ENCODE measurements around the gene BTBD19.
"Not testable (repeated sequence)": the region's sequence is repeated elsewhere in the genome, so short reads cannot be mapped to it uniquely, and the experiment has no call there.

Gene BTBD19

DNA sequence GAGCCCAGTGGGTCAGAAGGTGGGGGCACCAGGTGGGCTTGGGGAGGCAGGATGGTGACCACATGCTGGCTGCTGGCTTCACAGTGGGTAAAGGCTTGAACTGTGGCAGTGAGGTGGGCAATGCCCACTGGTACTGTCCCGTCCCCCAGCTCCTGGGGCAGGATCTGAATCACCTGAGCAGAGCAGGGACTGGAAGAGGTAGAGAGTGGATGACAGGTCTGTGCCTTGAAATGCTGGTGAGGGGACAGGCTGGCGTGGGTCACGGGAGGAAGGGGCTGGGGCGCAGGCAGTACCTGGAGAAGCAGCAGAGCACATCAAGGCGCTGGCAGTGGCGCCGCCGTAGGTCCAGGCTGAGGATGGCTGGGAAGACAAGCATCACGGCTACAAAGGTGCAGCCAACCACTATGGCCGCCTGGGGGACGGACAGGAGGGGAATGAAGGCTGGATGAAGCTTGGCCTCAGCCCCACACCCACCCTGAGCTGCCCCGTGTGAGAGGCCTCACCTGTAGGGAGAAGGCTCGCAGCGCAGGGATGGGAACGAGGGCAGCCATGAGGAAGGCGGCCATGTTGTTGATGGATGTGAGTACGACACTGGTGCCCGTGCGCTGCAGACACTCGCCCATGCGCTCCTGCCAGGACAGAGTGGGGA is 19.8 kb downstream of the BTBD19 start:
- TF ChIP-seq SPI1 (IDR thresholded peaks at IDR 0.05; ENCODE audit: low read depth, low read length) (no peak), TAF1 (IDR thresholded peaks at IDR 0.05; ENCODE audit: low read depth, low read length) (no peak), PAX5 (IDR thresholded peaks at IDR 0.05; ENCODE audit: insufficient read depth, low read length, severe bottlenecking) (no peak), POLR2AphosphoS5 (IDR thresholded peaks at IDR 0.05; ENCODE audit: low read depth, low read length) (no peak), POLR2A (IDR thresholded peaks at IDR 0.05; ENCODE audit: low read depth, low read length) (no peak), POU2F2 (IDR thresholded peaks at IDR 0.05; ENCODE audit: low read depth, low read length) (no peak)
- FAIRE-seq = no peak
- no peak for DNase-seq (ENCODE audit: insufficient read length, low spot score)

DNA sequence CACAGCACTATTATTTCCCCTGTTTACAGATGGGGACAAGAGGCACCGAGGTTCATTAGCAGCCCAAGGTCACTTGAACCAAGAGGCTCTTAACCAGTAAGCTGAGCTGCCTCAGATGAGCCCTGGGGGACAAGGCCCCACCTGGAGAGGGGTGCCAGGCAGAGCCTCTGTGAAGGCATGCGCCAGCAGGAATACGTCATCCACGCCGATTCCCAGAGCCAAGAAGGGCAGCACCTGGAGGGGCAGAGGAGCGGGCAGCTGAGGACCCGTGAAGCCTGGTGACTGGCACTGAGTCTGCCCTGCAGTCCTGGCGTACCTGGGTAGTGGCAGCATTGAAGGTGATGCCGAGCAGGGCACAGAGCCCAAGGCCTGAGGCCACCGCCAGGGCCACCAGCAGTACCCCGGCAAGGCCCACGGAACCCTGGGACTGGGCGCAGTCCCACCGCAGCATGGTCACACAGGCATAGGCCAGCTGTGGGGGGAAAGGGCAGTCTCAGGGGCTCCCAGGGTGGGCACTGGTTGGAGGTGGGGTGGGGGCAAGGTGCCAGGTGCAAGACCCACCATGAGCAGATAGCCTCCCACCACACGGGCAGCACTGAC is 20.6 kb downstream of the BTBD19 start:
- DNase-seq (ENCODE audit: insufficient read length, low spot score) (no peak), FAIRE-seq (no peak)
- TF ChIP-seq PAX5 (IDR thresholded peaks at IDR 0.05; ENCODE audit: insufficient read depth, low read length, severe bottlenecking) = no peak
- no peak for TF ChIP-seq POLR2A (IDR thresholded peaks at IDR 0.05; ENCODE audit: low read depth, low read length)
- TF ChIP-seq TAF1 (IDR thresholded peaks at IDR 0.05; ENCODE audit: low read depth, low read length) = no peak
- no peak for TF ChIP-seq SPI1 (IDR thresholded peaks at IDR 0.05; ENCODE audit: low read depth, low read length)
- no peak for TF ChIP-seq POLR2AphosphoS5 (IDR thresholded peaks at IDR 0.05; ENCODE audit: low read depth, low read length)

DNA sequence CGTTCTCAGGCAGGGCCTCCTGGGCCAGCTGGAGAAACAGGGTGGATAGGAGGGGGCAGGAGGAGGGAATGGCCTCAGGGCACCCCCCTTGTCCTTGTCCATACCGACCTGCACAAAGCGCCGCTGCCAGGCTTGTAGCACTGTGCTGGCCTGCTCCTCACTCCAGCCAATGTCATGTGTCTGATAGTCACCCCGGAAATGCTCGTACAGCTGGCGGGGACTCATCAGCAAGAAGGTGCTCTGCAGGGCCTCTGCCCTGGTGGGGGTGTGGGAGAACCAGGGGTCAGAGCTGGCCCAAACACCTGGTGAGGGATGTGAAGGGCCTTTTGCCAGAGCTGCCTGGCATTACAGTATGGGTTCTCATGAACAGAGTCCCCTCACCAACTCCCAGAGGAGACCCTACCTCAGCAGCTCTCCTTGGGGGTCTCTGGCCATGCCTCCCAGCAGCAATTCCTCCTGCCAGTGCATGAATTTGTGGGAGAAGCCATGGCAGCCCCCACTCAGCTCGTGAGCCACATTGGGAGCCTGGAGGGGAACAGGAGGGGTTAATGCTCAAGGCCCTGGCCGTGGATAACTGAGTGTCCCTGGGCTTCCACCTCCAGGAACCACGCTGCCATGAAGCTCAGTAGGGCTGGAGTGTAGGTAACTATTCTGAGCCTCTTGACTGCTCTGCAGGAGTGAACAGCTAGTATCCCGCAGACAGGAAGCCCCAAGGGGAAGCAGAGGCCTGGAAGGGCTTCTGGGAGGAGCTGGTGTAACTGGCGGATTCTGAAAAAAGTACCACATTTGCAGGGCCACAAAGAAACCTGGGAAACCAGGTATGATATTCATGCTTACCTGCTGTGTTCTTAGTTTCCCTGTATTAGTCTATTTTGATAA is 21.4 kb downstream of the BTBD19 start:
- TF ChIP-seq TAF1 (IDR thresholded peaks at IDR 0.05; ENCODE audit: low read depth, low read length) (no peak), SPI1 (IDR thresholded peaks at IDR 0.05; ENCODE audit: low read depth, low read length) (no peak), POLR2AphosphoS5 (IDR thresholded peaks at IDR 0.05; ENCODE audit: low read depth, low read length) (no peak), POU2F2 (IDR thresholded peaks at IDR 0.05; ENCODE audit: low read depth, low read length) (no peak), PAX5 (IDR thresholded peaks at IDR 0.05; ENCODE audit: insufficient read depth, low read length, severe bottlenecking) (no peak), POLR2A (IDR thresholded peaks at IDR 0.05; ENCODE audit: low read depth, low read length) (no peak)
- no peak for FAIRE-seq
- no peak for DNase-seq (ENCODE audit: insufficient read length, low spot score)

DNA sequence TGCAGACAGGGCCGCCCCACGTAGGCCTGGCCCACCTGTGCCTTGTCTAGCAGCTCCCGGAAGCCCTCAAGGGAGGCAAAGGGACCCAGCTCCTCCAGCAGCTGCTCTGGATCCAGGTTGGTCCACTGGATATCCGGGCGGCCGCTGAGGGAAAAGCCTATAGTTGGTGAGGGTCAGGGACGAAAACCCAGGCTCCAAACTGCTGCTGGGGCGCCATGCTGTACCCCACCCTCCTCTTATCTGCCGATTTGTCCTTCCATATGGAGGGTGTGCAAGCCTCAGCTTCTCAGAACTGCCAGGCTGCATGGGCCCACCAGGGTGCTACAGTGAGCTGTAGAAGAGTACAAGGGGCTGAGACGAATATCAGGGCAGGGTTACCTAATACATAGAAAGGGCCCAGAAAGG is 22.6 kb downstream of the BTBD19 start:
- TF ChIP-seq PAX5 (IDR thresholded peaks at IDR 0.05; ENCODE audit: insufficient read depth, low read length, severe bottlenecking) = no peak
- no peak for TF ChIP-seq SPI1 (IDR thresholded peaks at IDR 0.05; ENCODE audit: low read depth, low read length)
- no peak for TF ChIP-seq TAF1 (IDR thresholded peaks at IDR 0.05; ENCODE audit: low read depth, low read length)
- no peak for TF ChIP-seq POLR2A (IDR thresholded peaks at IDR 0.05; ENCODE audit: low read depth, low read length)
- no peak for TF ChIP-seq POU2F2 (IDR thresholded peaks at IDR 0.05; ENCODE audit: low read depth, low read length)
- no peak for TF ChIP-seq POLR2AphosphoS5 (IDR thresholded peaks at IDR 0.05; ENCODE audit: low read depth, low read length)
- DNase-seq (ENCODE audit: insufficient read length, low spot score) (no peak), FAIRE-seq (no peak)

DNA sequence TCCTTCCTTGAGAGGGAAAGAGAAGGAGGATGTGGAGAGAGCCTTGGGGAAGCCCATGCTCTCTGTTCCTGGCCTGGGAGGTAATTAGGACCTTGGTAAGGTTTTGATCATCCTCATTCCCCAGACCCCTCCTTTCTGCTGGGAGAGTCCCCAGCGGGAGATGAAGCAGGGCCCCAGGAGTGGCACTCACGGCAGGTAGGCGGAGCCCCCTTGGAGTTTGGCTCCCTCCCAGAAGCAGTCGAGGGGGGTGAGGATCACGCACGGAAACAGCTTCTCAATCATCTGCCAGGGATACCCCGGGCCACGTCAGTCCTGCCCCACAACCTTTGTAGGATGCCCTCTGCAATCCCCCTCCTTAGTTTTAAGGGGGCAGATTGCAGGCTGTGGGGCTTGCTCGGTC is 23.2 kb downstream of the BTBD19 start:
- DNase-seq (ENCODE audit: insufficient read length, low spot score) (no peak), FAIRE-seq (no peak)
- TF ChIP-seq POLR2AphosphoS5 (IDR thresholded peaks at IDR 0.05; ENCODE audit: low read depth, low read length) (no peak), SPI1 (IDR thresholded peaks at IDR 0.05; ENCODE audit: low read depth, low read length) (no peak), PAX5 (IDR thresholded peaks at IDR 0.05; ENCODE audit: insufficient read depth, low read length, severe bottlenecking) (no peak), TAF1 (IDR thresholded peaks at IDR 0.05; ENCODE audit: low read depth, low read length) (no peak), POU2F2 (IDR thresholded peaks at IDR 0.05; ENCODE audit: low read depth, low read length) (no peak), POLR2A (IDR thresholded peaks at IDR 0.05; ENCODE audit: low read depth, low read length) (no peak)

DNA sequence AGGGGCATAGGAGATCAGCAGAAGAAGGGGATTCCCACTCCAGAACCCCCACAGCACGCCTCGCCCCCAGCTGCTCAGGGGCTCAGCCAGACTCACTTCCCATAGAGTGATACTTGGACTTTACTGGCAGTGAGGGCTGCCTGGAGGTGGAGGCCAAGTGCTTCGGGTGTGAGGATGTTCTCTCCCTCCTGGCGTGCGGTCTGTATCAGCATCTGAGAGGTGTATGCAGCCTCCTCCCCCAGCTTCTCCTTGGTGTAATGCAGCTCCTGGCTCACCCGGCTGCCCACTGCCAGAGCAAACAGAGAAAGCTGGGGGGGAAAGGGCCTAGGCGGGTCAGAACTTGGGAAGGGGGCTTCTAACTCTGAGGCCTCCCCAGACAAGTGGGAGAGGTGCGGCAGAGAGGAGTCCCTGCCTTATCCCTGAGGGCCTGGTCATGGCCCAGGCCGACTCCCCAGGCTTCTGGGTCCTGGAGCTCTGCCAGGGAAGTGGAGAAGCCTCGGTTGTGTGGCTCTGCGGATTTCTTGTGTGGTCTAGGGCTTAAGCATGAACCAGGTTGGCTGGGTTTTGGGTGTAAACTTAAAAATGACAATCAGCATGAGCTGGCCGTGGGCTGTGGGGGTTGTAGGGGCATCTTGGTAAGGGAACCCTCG is 23.9 kb downstream of the BTBD19 start:
- DNase-seq (ENCODE audit: insufficient read length, low spot score) (no peak), FAIRE-seq (no peak)

DNA sequence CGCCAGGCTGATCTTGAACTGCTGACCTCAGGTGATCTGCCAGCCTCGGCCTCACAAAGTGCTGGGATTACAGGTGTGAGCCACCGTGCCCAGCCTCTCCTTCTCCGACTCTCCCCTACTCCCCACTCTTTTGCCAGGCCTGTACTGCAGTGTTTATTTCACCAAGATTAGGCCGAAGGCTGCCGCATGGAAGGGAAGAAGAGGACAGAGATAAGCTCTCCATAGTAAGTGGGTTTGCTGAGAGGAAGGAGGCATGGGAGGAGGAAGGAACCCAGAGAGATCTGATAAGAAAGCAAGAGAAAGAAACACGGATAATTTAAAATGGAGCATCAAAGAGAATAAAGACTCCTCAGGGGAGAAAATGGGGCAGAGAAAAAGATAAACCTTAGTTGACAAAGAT is 26.0 kb downstream of the BTBD19 start:
- FAIRE-seq (no peak), DNase-seq (ENCODE audit: insufficient read length, low spot score) (no peak)
- TF ChIP-seq POU2F2 (IDR thresholded peaks at IDR 0.05; ENCODE audit: low read depth, low read length) (no peak), SPI1 (IDR thresholded peaks at IDR 0.05; ENCODE audit: low read depth, low read length) (no peak), TAF1 (IDR thresholded peaks at IDR 0.05; ENCODE audit: low read depth, low read length) (no peak), PAX5 (IDR thresholded peaks at IDR 0.05; ENCODE audit: insufficient read depth, low read length, severe bottlenecking) (no peak), POLR2A (IDR thresholded peaks at IDR 0.05; ENCODE audit: low read depth, low read length) (no peak), POLR2AphosphoS5 (IDR thresholded peaks at IDR 0.05; ENCODE audit: low read depth, low read length) (no peak)

More for the DNA sequence above, 23.9 kb downstream of the BTBD19 start:
- TF ChIP-seq SPI1 (IDR thresholded peaks at IDR 0.05; ENCODE audit: low read depth, low read length) = no peak

DNA sequence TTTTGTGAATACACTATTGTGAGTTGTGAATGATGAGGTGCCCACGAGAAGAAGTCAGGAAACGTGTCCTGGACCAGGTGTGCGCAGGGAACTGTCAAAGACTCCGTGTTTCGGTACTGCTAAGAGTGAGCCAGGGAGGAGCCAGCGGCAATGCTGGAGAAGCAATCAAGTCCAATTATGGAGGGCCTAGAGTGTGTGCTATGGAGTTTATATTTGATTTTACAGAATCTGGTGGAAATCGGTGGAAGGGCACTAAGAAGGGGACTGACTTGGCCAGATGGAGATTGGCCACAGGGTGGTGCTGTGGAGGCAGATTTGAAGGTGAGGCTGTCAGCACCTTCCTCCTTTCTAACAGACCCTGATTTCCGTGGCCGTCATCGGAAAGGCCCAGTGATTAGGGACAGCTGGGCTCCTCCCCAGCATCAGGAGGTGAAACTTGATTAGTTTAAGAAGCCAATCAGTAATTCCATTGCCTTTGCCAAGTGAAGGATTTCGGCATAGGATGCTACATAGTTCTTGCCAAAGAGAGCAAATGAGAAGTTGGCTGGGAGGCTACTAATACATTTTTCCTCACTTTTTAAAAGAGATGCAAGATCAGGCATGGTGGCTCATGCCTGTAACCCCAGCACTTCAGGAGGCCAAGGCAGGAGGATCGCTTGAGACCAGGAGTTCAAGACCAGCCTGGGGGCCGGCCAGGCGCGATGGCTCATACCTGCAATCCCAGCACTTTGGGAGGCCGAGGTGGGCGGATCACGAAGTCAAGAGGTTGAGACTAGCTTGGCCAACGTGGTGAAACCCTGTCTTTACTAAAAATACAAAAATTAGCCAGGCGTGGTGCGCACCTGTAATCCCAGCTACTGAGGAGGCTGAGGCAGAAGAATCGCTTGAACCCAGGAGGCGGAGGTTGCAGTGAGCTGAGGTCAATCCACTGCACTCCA is 27.7 kb downstream of the BTBD19 start:
- peak; percentile 81 for DNase-seq (ENCODE audit: insufficient read length, low spot score)
- TF ChIP-seq POU2F2 (IDR thresholded peaks at IDR 0.05; ENCODE audit: low read depth, low read length) (no peak), PAX5 (IDR thresholded peaks at IDR 0.05; ENCODE audit: insufficient read depth, low read length, severe bottlenecking) (no peak), TAF1 (IDR thresholded peaks at IDR 0.05; ENCODE audit: low read depth, low read length) (no peak), SPI1 (IDR thresholded peaks at IDR 0.05; ENCODE audit: low read depth, low read length) (no peak), POLR2A (IDR thresholded peaks at IDR 0.05; ENCODE audit: low read depth, low read length) (no peak), POLR2AphosphoS5 (IDR thresholded peaks at IDR 0.05; ENCODE audit: low read depth, low read length) (no peak)
- peak; percentile 96 for FAIRE-seq

DNA sequence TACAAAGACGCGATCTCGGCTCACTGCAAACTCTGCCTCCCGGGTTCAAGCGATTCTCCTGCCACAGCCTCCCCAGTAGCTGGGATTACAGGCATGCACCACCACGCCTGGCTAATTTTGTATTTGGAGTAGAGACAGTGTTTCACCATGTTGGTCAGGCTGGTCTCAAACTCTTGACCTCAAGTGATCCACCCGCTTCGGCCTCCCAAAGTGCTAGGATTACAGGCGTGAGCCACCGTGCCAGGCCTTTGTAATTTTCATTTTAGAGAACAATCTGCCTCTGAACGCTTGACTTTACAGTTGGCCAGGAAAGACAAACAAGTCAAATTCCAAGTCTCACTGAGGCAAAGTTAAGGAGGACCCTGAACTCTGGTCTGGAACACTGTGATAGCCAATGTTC is 30.0 kb downstream of the BTBD19 start:
- FAIRE-seq = not testable (repeated sequence)

More for the DNA sequence above, 30.0 kb downstream of the BTBD19 start:
- not testable (repeated sequence) for DNase-seq (ENCODE audit: insufficient read length, low spot score)

Data from GM12891 (cell line).